Adrenal gland (tissue), 5 donors: ENCODE measurements around the gene FANCG.

Source experiments
- POLR2A ChIP-seq, 2 donors: fragments of 450-650 bp; IDR thresholded peaks; one replicate each; pipeline ENCODE4 v1.6.1; 2017; ENCODE audit warnings: antibody characterized with exemption in 2 of 2, mild to moderate bottlenecking in 2 of 2, moderate library complexity in 1 of 2
- TF ChIP-seq, protein P1 (sequence below), 6 experiments: fragments of 450-650 bp in 4 of 6; fragments of 200-600 bp in 2 of 6; sonication (generic) in 1 of 6; IDR thresholded peaks; 1 replicate in 5 of 6; 2 replicates in 1 of 6; pipeline versions ENCODE4 v1.5.1 to v1.8.0; 2016 to 2021; ENCODE audit warnings: antibody characterized with exemption in 6 of 6, mild to moderate bottlenecking in 2 of 6, moderate library complexity in 1 of 6
- donor health status: DM: no; HTN: no; CAD: no.

DNA sequence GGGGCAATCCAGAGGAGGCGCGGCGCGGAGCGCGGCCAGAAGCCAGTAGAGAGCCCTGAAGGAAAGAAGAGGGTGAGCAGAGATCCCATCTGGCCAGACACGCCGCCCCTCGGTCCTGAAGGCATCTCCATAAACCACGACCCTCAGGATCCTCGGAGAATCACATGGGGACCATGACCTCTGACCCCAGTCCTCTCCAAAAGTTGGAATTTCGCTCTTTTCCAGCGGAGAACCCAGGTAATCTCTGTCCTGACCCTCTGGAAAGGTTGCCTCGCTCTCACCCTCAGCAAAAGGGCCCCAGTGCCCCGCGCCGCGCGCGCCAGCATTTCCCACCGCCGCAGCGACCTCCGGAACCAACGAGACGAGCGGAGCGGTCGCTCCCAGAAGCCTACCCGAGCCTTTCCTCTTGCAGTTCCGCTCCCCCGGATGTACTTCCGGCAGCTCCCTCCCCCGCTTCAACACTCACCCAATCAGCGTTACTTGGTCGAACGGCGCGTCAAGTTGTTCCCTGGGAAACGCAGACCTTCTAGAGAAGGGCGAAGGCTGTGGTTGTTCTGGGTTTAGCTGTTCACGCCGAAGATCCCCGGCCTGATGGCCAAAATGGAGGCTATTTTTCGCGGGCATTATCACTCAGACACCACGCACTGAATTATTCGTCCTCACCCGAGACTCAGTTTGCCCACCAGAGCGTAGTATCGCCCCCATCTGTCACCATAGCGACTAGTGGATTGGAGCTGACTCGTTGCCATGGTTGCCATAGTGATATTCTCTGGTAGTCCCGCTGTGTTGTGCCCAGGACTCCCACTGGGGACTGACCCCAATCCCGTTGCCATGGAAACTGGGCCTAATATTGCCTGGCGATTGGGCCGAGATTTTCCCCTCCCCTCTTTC lies 23.3 kb upstream of the FANCG start, which contains the start of gene STOML2:
- TF ChIP-seq POLR2A (IDR thresholded peaks at IDR 0.05), result peak; percentile 43 to 66
- TF ChIP-seq, protein P1, sequence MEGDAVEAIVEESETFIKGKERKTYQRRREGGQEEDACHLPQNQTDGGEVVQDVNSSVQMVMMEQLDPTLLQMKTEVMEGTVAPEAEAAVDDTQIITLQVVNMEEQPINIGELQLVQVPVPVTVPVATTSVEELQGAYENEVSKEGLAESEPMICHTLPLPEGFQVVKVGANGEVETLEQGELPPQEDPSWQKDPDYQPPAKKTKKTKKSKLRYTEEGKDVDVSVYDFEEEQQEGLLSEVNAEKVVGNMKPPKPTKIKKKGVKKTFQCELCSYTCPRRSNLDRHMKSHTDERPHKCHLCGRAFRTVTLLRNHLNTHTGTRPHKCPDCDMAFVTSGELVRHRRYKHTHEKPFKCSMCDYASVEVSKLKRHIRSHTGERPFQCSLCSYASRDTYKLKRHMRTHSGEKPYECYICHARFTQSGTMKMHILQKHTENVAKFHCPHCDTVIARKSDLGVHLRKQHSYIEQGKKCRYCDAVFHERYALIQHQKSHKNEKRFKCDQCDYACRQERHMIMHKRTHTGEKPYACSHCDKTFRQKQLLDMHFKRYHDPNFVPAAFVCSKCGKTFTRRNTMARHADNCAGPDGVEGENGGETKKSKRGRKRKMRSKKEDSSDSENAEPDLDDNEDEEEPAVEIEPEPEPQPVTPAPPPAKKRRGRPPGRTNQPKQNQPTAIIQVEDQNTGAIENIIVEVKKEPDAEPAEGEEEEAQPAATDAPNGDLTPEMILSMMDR (IDR thresholded peaks at IDR 0.05), result no peak
